IMR-90 (cell line): ENCODE results near the gene MAP7D1.

Experiments used
- CHD1 ChIP-seq: IDR thresholded peaks from 2 replicates; pipeline ENCODE4 v1.6.1; 2012; ENCODE audit warnings: low read depth, low read length, improper control_type of control experiment
- FOS ChIP-seq: fragments of 150-350 bp; IDR thresholded peaks from 2 replicates; pipeline ENCODE4 v1.6.1; 2016; ENCODE audit warnings: low read depth, low read length
- MAZ ChIP-seq: IDR thresholded peaks from 2 replicates; pipeline ENCODE4 v1.6.1; 2012; ENCODE audit warnings: low read depth, mild to moderate bottlenecking, low read length, improper control_type of control experiment, moderate library complexity, borderline replicate concordance
- POLR2A ChIP-seq: IDR thresholded peaks from 2 replicates; pipeline ENCODE4 v1.6.1; 2012; ENCODE audit warnings: mild to moderate bottlenecking, low read depth, low read length
- RAD21 ChIP-seq: IDR thresholded peaks from 2 replicates; pipeline ENCODE4 v1.6.1; 2012; ENCODE audit warnings: low read length, improper control_type of control experiment
- TF ChIP-seq, protein P1 (sequence below): conservative IDR thresholded peaks from 2 replicates; pipeline ENCODE4 v1.5.1; 2012; ENCODE audit warnings: mild to moderate bottlenecking, low read depth, low read length, improper control_type of control experiment

DNA sequence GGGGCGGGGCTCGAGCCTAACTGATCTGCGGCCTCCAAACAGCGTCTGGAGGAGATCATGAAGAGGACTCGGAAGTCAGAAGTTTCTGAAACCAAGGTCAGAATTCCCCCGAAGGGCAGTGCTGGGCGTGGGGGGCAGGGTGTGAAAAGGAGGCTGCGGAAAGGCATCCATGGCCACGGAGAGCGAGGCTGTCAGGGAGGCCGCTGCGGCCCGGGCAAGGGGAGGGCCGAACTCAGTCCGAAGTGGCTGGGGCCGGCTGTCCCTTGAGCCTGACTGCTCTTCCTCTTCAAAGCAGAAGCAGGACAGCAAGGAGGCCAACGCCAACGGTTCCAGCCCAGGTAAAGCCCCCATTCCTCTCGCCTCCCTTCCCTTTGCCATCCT lies 23.2 kb downstream of the MAP7D1 start:
- TF ChIP-seq, protein P1, sequence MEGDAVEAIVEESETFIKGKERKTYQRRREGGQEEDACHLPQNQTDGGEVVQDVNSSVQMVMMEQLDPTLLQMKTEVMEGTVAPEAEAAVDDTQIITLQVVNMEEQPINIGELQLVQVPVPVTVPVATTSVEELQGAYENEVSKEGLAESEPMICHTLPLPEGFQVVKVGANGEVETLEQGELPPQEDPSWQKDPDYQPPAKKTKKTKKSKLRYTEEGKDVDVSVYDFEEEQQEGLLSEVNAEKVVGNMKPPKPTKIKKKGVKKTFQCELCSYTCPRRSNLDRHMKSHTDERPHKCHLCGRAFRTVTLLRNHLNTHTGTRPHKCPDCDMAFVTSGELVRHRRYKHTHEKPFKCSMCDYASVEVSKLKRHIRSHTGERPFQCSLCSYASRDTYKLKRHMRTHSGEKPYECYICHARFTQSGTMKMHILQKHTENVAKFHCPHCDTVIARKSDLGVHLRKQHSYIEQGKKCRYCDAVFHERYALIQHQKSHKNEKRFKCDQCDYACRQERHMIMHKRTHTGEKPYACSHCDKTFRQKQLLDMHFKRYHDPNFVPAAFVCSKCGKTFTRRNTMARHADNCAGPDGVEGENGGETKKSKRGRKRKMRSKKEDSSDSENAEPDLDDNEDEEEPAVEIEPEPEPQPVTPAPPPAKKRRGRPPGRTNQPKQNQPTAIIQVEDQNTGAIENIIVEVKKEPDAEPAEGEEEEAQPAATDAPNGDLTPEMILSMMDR, result no peak
- TF ChIP-seq MAZ (no peak), FOS (no peak), POLR2A (no peak), CHD1 (no peak), RAD21 (no peak)
